ENCODE data around the gene LRPAP1. TPM values are rescaled to one million over a fixed set of nuclear protein-coding genes. Genes with fewer than 3 reads are reported as not detected.
A peak's percentile ranks its signal among the peaks of the same experiment; 100 is the strongest.

Gene LRPAP1
- total and polyA plus RNA-seq, 5 donors, result 207 to 325 (median 308) TPM

GRCh38 chr4:3523146-3523627, 9.0 kb downstream of the LRPAP1 start:
- WGBS, result 96% methylated on average over 10 of the region's 10 CpGs
- H3K4me3 ChIP-seq (ENCODE audit: low read length), result no peak overlapping the region
- ATAC-seq, result no peak
- H3K4me1 ChIP-seq (ENCODE audit: control insufficient read depth, insufficient read depth, low read length), result no peaks in the 10 kb centered on the region
- DNase-seq, result peak in 1 of 3 donors; percentile 7
- no peak overlapping the region for H3K27ac ChIP-seq (ENCODE audit: low read length)
- H3K27me3 ChIP-seq (ENCODE audit: control insufficient read depth, insufficient read depth), result no peaks in the 10 kb centered on the region
- H3K9me3 ChIP-seq (ENCODE audit: control insufficient read depth, low read length), result no peaks in the 10 kb centered on the region
- intact Hi-C loops (cut with DNase I), result no loop called here

- Histone ChIP-seq H3K4me1 (ENCODE audit: control insufficient read depth, insufficient read depth, low read length) (no peaks in the 10 kb centered on the region), H3K9me3 (ENCODE audit: control insufficient read depth, low read length) (no peaks in the 10 kb centered on the region), H3K27me3 (ENCODE audit: control insufficient read depth, insufficient read depth) (no peaks in the 10 kb centered on the region), H3K4me3 (ENCODE audit: low read length) (no peak overlapping the region), H3K27ac (ENCODE audit: low read length) (no peak overlapping the region)
- no peak for ATAC-seq
- WGBS, result 95% methylated on average over 19 of the region's 19 CpGs
- intact Hi-C loops (cut with DNase I), result no loop called here
- DNase-seq, result peak in 1 of 3 donors; percentile 10
These were observed 9.6 kb downstream of the LRPAP1 start for GRCh38 chr4:3522651-3523050.

- ATAC-seq (no peak), DNase-seq (peak in 1 of 3 donors; percentile 5)
- H3K4me1 ChIP-seq (ENCODE audit: control insufficient read depth, insufficient read depth, low read length), result no peaks in the 10 kb centered on the region
- intact Hi-C loops (cut with DNase I), result no loop called here
- WGBS, result 80% methylated on average over 15 of the region's 15 CpGs
- H3K4me3 ChIP-seq (ENCODE audit: low read length), result no peak overlapping the region
- no peaks in the 10 kb centered on the region for H3K27me3 ChIP-seq (ENCODE audit: control insufficient read depth, insufficient read depth)
- no peak overlapping the region for H3K27ac ChIP-seq (ENCODE audit: low read length)
- no peaks in the 10 kb centered on the region for H3K9me3 ChIP-seq (ENCODE audit: control insufficient read depth, low read length)
These were observed 9.9 kb downstream of the LRPAP1 start for GRCh38 chr4:3522326-3522640.

GRCh38 chr4:3521621-3522325, 10.4 kb downstream of the LRPAP1 start:
- Histone ChIP-seq H3K4me1 (ENCODE audit: control insufficient read depth, insufficient read depth, low read length) (no peaks in the 10 kb centered on the region), H3K9me3 (ENCODE audit: control insufficient read depth, low read length) (no peaks in the 10 kb centered on the region), H3K27ac (ENCODE audit: low read length) (no peak overlapping the region), H3K4me3 (ENCODE audit: low read length) (no peak overlapping the region), H3K27me3 (ENCODE audit: control insufficient read depth, insufficient read depth) (no peaks in the 10 kb centered on the region)
- intact Hi-C loops (cut with DNase I), result no loop called here
- peak in 2 of 3 donors; percentile 14 to 26 for DNase-seq
- no peak for ATAC-seq
- WGBS, result 93% methylated on average over 16 of the region's 16 CpGs

- H3K4me3 ChIP-seq (ENCODE audit: low read length), result no peak overlapping the region
- no peaks in the 10 kb centered on the region for H3K9me3 ChIP-seq (ENCODE audit: control insufficient read depth, low read length)
- H3K4me1 ChIP-seq (ENCODE audit: control insufficient read depth, insufficient read depth, low read length), result no peaks in the 10 kb centered on the region
- ATAC-seq (no peak), DNase-seq (peak; percentile 13 to 46 (median 42))
- WGBS, result 89% methylated on average over 31 of the region's 31 CpGs
- H3K27ac ChIP-seq (ENCODE audit: low read length), result no peak overlapping the region
- intact Hi-C loops (cut with DNase I), result no loop called here
- H3K27me3 ChIP-seq (ENCODE audit: control insufficient read depth, insufficient read depth), result no peaks in the 10 kb centered on the region
These were observed 11.2 kb downstream of the LRPAP1 start for GRCh38 chr4:3520796-3521600.

- no peak overlapping the region for H3K4me3 ChIP-seq (ENCODE audit: low read length)
- H3K27me3 ChIP-seq (ENCODE audit: control insufficient read depth, insufficient read depth), result no peaks in the 10 kb centered on the region
- H3K27ac ChIP-seq (ENCODE audit: low read length), result no peak overlapping the region
- ATAC-seq (no peak), DNase-seq (peak; percentile 2 to 21 (median 12))
- H3K4me1 ChIP-seq (ENCODE audit: control insufficient read depth, insufficient read depth, low read length), result no peaks in the 10 kb centered on the region
- 82% methylated on average over 11 of the region's 11 CpGs for WGBS
- no peaks in the 10 kb centered on the region for H3K9me3 ChIP-seq (ENCODE audit: control insufficient read depth, low read length)
- intact Hi-C loops (cut with DNase I), result no loop called here
These were observed 11.9 kb downstream of the LRPAP1 start for GRCh38 chr4:3520276-3520675.

GRCh38 chr4:3519468-3520264, 12.6 kb downstream of the LRPAP1 start:
- no peaks in the 10 kb centered on the region for H3K27me3 ChIP-seq (ENCODE audit: control insufficient read depth, insufficient read depth)
- no peaks in the 10 kb centered on the region for H3K4me1 ChIP-seq (ENCODE audit: control insufficient read depth, insufficient read depth, low read length)
- WGBS, result 91% methylated on average over 23 of the region's 23 CpGs
- H3K4me3 ChIP-seq (ENCODE audit: low read length), result no peak overlapping the region
- intact Hi-C loops (cut with DNase I), result no loop called here
- no peaks in the 10 kb centered on the region for H3K9me3 ChIP-seq (ENCODE audit: control insufficient read depth, low read length)
- ATAC-seq (no peak), DNase-seq (peak in 2 of 3 donors; percentile 5 to 34)
- no peak overlapping the region for H3K27ac ChIP-seq (ENCODE audit: low read length)

GRCh38 chr4:3518941-3519340, 13.3 kb downstream of the LRPAP1 start:
- intact Hi-C loops (cut with DNase I), result no loop called here
- Histone ChIP-seq H3K27me3 (ENCODE audit: control insufficient read depth, insufficient read depth) (no peaks in the 10 kb centered on the region), H3K4me3 (ENCODE audit: low read length) (no peak overlapping the region), H3K9me3 (ENCODE audit: control insufficient read depth, low read length) (no peaks in the 10 kb centered on the region), H3K4me1 (ENCODE audit: control insufficient read depth, insufficient read depth, low read length) (no peaks in the 10 kb centered on the region), H3K27ac (ENCODE audit: low read length) (no peak overlapping the region)
- peak in 2 of 3 donors; percentile 3 to 30 for DNase-seq
- 92% methylated on average over 18 of the region's 18 CpGs for WGBS
- ATAC-seq, result no peak

- intact Hi-C loops (cut with DNase I), result no loop called here
- no peak for ATAC-seq
- H3K27me3 ChIP-seq (ENCODE audit: control insufficient read depth, insufficient read depth), result no peaks in the 10 kb centered on the region
- H3K4me3 ChIP-seq (ENCODE audit: low read length), result no peak overlapping the region
- no peak overlapping the region for H3K27ac ChIP-seq (ENCODE audit: low read length)
- 91% methylated on average over 11 of the region's 11 CpGs for WGBS
- no peaks in the 10 kb centered on the region for H3K4me1 ChIP-seq (ENCODE audit: control insufficient read depth, insufficient read depth, low read length)
- peak in 2 of 3 donors; percentile 7 to 16 for DNase-seq
- no peaks in the 10 kb centered on the region for H3K9me3 ChIP-seq (ENCODE audit: control insufficient read depth, low read length)
These were observed 13.7 kb downstream of the LRPAP1 start for GRCh38 chr4:3518511-3518880.

GRCh38 chr4:3517731-3518510, 14.3 kb downstream of the LRPAP1 start:
- WGBS, result 93% methylated on average over 49 of the region's 49 CpGs
- intact Hi-C loops (cut with DNase I), result no loop called here
- no peaks in the 10 kb centered on the region for H3K4me1 ChIP-seq (ENCODE audit: control insufficient read depth, insufficient read depth, low read length)
- H3K27ac ChIP-seq (ENCODE audit: low read length), result no peak overlapping the region
- no peak overlapping the region for H3K4me3 ChIP-seq (ENCODE audit: low read length)
- peak in 2 of 3 donors; percentile 14 to 44 for DNase-seq
- H3K9me3 ChIP-seq (ENCODE audit: control insufficient read depth, low read length), result no peaks in the 10 kb centered on the region
- ATAC-seq, result no peak
- no peaks in the 10 kb centered on the region for H3K27me3 ChIP-seq (ENCODE audit: control insufficient read depth, insufficient read depth)
